WTC11 (cell line): ENCODE measurements around the gene P2RX2. TPM values are rescaled to one million over a fixed set of nuclear protein-coding genes. Genes with fewer than 3 reads are reported as not detected.

ENCODE experiments used
- ATAC-seq: fragments of 200-7000 bp; cut with Tn5 transposase; 2 replicates; pipeline ENCODE4 v1.10.0; 2021; ENCODE audit warnings: mild to moderate bottlenecking, moderate library complexity
- CTCF ChIA-PET: fragments of 300-600 bp; sonication (Branson Sonifier 250); formaldehyde crosslinking; loops from one replicate; lab custom pipeline; 2021; ENCODE audit warnings: antibody characterized with exemption; lab: Charles Lee
- POLR2A ChIA-PET: fragments of 350-600 bp; sonication (Branson Sonifier 250); formaldehyde crosslinking; loops from one replicate; lab custom pipeline; 2021; ENCODE audit warnings: antibody characterized with exemption; lab: Charles Lee
- DNase-seq: peaks from one replicate; pipeline ENCODE4 v3.0.0; 2021; ENCODE audit warnings: low spot score
- H3K27ac Mint-ChIP-seq: 2 replicates; pipeline ENCODE4 v1.8.0; 2021; ENCODE audit warnings: mixed read lengths
- H3K27me3 Mint-ChIP-seq: 2 replicates; pipeline ENCODE4 v1.8.0; 2021; ENCODE audit warnings: low read depth, mild to moderate bottlenecking, moderate library complexity, mixed read lengths
- H3K36me3 Mint-ChIP-seq: 2 replicates; pipeline ENCODE4 v1.8.0; 2021; ENCODE audit warnings: mixed read lengths
- H3K4me1 Mint-ChIP-seq: 2 replicates; pipeline ENCODE4 v1.8.0; 2022; ENCODE audit warnings: mixed read lengths
- H3K4me3 Mint-ChIP-seq: 2 replicates; pipeline ENCODE4 v1.8.0; 2021; ENCODE audit warnings: mild to moderate bottlenecking, moderate library complexity, mixed read lengths
- H3K9me3 Mint-ChIP-seq: 2 replicates; pipeline ENCODE4 v1.8.0; 2021; ENCODE audit warnings: mixed read lengths
- ELF4 ChIP-seq: sonication (generic); formaldehyde crosslinking; IDR thresholded peaks from 2 replicates; pipeline ENCODE4 v1.8.1; 2022; ENCODE audit warnings: low read depth, mild to moderate bottlenecking, moderate library complexity, missing genetic modification reagents
- EMX1 ChIP-seq: fragments of 250-450 bp; sonication (Bioruptor Pico); IDR thresholded peaks from 2 replicates; pipeline ENCODE4 v1.8.0; 2021; ENCODE audit warnings: mild to moderate bottlenecking
- ETV6 ChIP-seq: sonication (generic); formaldehyde crosslinking; IDR thresholded peaks from 2 replicates; pipeline ENCODE4 v1.8.1; 2022; ENCODE audit warnings: mild to moderate bottlenecking, missing genetic modification reagents
- FOXJ3 ChIP-seq: sonication (generic); formaldehyde crosslinking; IDR thresholded peaks from 2 replicates; pipeline ENCODE4 v1.9.0; 2021; ENCODE audit warnings: missing genetic modification reagents, mild to moderate bottlenecking, borderline replicate concordance
- FOXP1 ChIP-seq: sonication (generic); formaldehyde crosslinking; IDR thresholded peaks from 2 replicates; pipeline ENCODE4 v1.8.0; 2022; ENCODE audit warnings: missing genetic modification reagents, mild to moderate bottlenecking, moderate library complexity, borderline replicate concordance
- IRF2 ChIP-seq: sonication (generic); formaldehyde crosslinking; IDR thresholded peaks from 2 replicates; pipeline ENCODE4 v1.8.0; 2022; ENCODE audit warnings: low read depth, missing genetic modification reagents, borderline replicate concordance
- MAX ChIP-seq: sonication (generic); formaldehyde crosslinking; IDR thresholded peaks from 2 replicates; pipeline ENCODE4 v1.8.0; 2022; ENCODE audit warnings: mild to moderate bottlenecking, missing genetic modification reagents
- MYBL2 ChIP-seq: sonication (generic); formaldehyde crosslinking; IDR thresholded peaks from 2 replicates; pipeline ENCODE4 v1.8.1; 2023; ENCODE audit warnings: mild to moderate bottlenecking, moderate library complexity, missing genetic modification reagents
- NFATC4 ChIP-seq: fragments of 250-450 bp; sonication (Bioruptor Pico); IDR thresholded peaks from 2 replicates; pipeline ENCODE4 v1.9.0; 2021; ENCODE audit warnings: mild to moderate bottlenecking
- OVOL2 ChIP-seq: fragments of 250-450 bp; sonication (Bioruptor Pico); IDR thresholded peaks from 2 replicates; pipeline ENCODE4 v1.9.0; 2021; ENCODE audit warnings: mild to moderate bottlenecking, borderline replicate concordance
- PREB ChIP-seq: sonication (generic); formaldehyde crosslinking; IDR thresholded peaks from 2 replicates; pipeline ENCODE4 v1.8.1; 2022; ENCODE audit warnings: mild to moderate bottlenecking, missing genetic modification reagents, moderate library complexity, borderline replicate concordance
- TP53 ChIP-seq: sonication (generic); formaldehyde crosslinking; IDR thresholded peaks from 2 replicates; pipeline ENCODE4 v1.8.1; 2023; ENCODE audit warnings: mild to moderate bottlenecking, missing genetic modification reagents
- USF1 ChIP-seq: sonication (generic); formaldehyde crosslinking; IDR thresholded peaks from 2 replicates; pipeline ENCODE4 v1.8.0; 2022; ENCODE audit warnings: mild to moderate bottlenecking, missing genetic modification reagents
- ZBTB21 ChIP-seq: sonication (generic); formaldehyde crosslinking; IDR thresholded peaks from 2 replicates; pipeline ENCODE4 v1.8.1; 2023; ENCODE audit warnings: mild to moderate bottlenecking, missing genetic modification reagents, borderline replicate concordance
- ZBTB43 ChIP-seq: sonication (generic); formaldehyde crosslinking; IDR thresholded peaks from 2 replicates; pipeline ENCODE4 v1.8.1; 2023; ENCODE audit warnings: mild to moderate bottlenecking, missing genetic modification reagents
- ZMAT4 ChIP-seq: fragments of 250-450 bp; sonication (Bioruptor Pico); IDR thresholded peaks from 2 replicates; pipeline ENCODE4 v1.9.0; 2021; ENCODE audit warnings: mild to moderate bottlenecking
- ZNF121 ChIP-seq: sonication (generic); formaldehyde crosslinking; IDR thresholded peaks from 2 replicates; pipeline ENCODE4 v1.8.0; 2023; ENCODE audit warnings: missing genetic modification reagents
- ZNF425 ChIP-seq: fragments of 250-450 bp; sonication (Bioruptor Pico); conservative IDR thresholded peaks from 2 replicates; pipeline ENCODE4 v1.9.0; 2021; ENCODE audit warnings: mild to moderate bottlenecking
- total RNA-seq: library from RNA; stranded (reverse); gene quantifications from 3 replicates; pipeline ENCODE4 v1.2.3, GENCODE V29; 2021

The P2RX2 gene
- total RNA-seq, 1 experiment from 2014 or later, result 2.1 TPM

GRCh38 chr12:132584429-132584828, 34.1 kb upstream of the P2RX2 start (continued):
- TF ChIP-seq ZNF425 (CRISPR knock-in tag) (no peak), EMX1 (no peak), PREB (CRISPR knock-in tag) (no peak), FOXJ3 (no peak), FOXP1 (CRISPR knock-in tag) (no peak; the same call in 1 of the 2 replicates), ZBTB21 (CRISPR knock-in tag) (no peak)

- Mint-ChIP-seq H3K27ac (no peak overlapping the region), H3K4me3 (no peak overlapping the region), H3K36me3 (0 out of 2 replicates have a peak, but pooled peaks cover 2% of the 10 kb centered on the region), H3K27me3 (peaks cover 78% of the 10 kb centered on the region), H3K4me1 (peaks cover 5% of the 10 kb centered on the region), H3K9me3 (no peaks in the 10 kb centered on the region)
- POLR2A ChIA-PET, result no interaction called here
- CTCF ChIA-PET, result interaction anchor here (0.6 to 2.5 kb wide), 4 partner anchors 24 to 66 kb away, joined by 3 to 8 read pairs (median 3); no protein-coding TSS in a partner anchor
- no peak for DNase-seq
- TF ChIP-seq MYBL2 (CRISPR knock-in tag) (no peak), ETV6 (CRISPR knock-in tag) (no peak)
- no peak for ATAC-seq
Measured at GRCh38 chr12:132585177-132585576, 33.4 kb upstream of the P2RX2 start.

GRCh38 chr12:132586929-132587328, 31.6 kb upstream of the P2RX2 start:
- POLR2A ChIA-PET, result no interaction called here
- no peak for DNase-seq
- Mint-ChIP-seq H3K27me3 (peaks cover 89% of the 10 kb centered on the region), H3K4me1 (peaks cover 5% of the 10 kb centered on the region), H3K27ac (no peak overlapping the region), H3K36me3 (no peaks in the 10 kb centered on the region), H3K9me3 (no peaks in the 10 kb centered on the region), H3K4me3 (no peak overlapping the region)
- ATAC-seq, result no peak
- TF ChIP-seq ELF4 (CRISPR knock-in tag), result no peak
- TF ChIP-seq ZNF121, result no peak
- TF ChIP-seq MAX (CRISPR knock-in tag), result no peak
- no peak for TF ChIP-seq OVOL2 (CRISPR knock-in tag)
- no peak for TF ChIP-seq USF1 (CRISPR knock-in tag)
- no peak for TF ChIP-seq TP53 (CRISPR knock-in tag)
- TF ChIP-seq ZBTB43 (CRISPR knock-in tag), result no peak
- TF ChIP-seq IRF2 (CRISPR knock-in tag), result no peak
- TF ChIP-seq EMX1, result no peak
- TF ChIP-seq NFATC4 (CRISPR knock-in tag), result no peak
- no peak for TF ChIP-seq PREB (CRISPR knock-in tag)
- TF ChIP-seq ZMAT4 (CRISPR knock-in tag), result no peak
- TF ChIP-seq, all 79 proteins: peak for 0
- CTCF ChIA-PET, result interaction anchor here (1.1 to 2.5 kb wide), 2 partner anchors 26 to 173 kb away, joined by 3 to 8 read pairs; no protein-coding TSS in a partner anchor
